ENCODE data around the gene MRPS15.

Gene MRPS15

DNA sequence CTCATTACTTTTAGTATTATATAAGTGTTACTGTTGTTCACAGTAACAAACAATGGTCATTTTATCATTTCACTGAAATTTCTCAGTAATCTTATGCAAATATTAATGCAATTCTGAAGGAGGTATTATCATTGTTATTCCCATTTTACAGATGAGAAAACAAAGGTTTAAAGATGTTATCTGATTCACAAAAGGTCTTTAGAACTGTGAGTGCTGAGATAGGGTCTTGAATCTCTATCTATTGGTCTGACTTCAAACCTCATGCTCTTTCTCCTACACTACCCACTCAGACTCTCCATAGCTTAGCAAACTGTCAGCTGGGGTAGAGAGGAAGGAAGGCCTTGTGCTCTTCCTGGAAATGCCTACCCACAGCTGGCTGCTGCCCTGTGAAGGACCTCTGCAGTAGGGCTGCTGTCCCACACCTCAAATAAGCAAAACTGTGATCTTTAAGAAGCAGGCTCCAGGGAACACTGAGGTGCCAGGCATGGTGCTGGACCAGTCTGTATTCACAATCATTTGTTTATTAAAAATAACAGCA, 7.7 kb downstream of the MRPS15 start:
- peak in 1 of 2 experiments; percentile 15 for DNase-seq

DNA sequence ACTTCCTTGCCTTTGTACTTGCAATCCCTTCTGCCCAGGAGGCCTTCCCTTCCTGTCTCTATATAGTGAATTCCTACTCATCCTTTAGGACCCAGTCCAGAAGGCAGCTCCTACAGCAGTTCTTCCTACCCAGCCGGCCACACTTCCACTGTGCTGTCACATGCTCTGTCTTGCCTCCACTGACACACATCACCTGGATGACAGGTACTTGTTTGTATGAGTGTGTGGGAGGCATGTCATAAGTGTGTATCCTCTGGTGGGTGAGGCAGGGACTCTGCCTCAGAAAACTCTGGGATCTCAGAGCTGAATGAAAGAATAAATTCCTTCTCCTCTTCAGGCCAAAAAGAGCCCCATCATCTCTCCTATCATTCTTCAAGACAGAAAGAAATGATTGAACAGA, 8.8 kb downstream of the MRPS15 start:
- DNase-seq, result no peak

DNA sequence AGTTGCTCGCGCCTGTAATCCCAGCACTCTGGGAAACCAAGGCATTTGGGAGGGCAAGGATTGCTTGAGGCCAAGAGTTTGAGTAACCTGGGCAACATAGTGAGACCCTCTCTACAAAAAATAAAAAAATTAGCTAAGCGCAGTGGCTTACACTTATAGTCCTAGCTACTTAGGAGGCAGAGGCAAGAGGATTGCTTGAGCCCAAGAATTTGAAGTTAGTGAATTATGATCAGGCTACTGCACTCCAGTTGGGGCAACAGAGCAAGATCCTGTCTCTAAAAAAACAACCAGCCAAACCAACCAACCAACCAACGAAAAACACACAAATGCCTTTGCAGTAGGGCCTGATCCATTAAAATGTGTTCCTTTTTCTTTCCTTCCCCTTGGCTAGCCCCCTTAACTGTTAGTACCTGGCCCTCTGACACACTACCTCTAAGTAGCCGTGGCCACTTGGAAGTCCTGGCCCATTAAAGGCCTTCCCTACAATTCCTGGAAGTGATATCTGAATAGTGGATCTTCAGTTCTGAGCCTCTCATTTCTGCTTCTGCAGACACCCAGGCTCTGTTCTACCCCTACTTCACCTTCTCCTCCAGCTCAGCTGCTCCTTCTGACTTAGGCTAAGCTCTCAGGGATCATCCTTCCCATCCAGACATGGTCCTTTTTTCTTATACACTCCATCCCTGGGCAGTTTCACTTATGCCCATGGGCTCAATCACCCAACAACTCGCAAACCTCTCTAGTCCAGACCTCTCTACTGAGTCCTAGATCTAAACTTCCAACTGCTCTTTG, 10.4 kb downstream of the MRPS15 start:
- no peak for DNase-seq

DNA sequence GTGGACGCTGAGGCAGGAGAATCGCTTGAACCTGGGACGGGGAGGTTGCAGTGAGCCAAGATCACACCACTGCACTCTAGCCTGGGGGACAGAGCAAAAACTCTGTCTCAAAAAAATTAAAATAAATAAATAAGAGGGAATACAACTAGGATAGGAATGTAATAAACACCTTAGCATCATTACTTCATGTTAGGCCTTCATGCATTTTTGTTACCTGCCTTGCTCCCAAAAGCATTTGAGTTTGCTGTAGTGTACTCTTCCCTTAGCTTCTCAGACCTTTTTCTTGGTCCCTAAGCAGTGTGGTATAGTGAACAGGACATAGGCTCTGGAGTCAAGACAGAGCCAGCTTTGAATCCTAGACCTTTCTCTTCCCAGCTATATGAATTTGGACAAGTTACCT, 11.1 kb downstream of the MRPS15 start:
- DNase-seq, result no peak

DNA sequence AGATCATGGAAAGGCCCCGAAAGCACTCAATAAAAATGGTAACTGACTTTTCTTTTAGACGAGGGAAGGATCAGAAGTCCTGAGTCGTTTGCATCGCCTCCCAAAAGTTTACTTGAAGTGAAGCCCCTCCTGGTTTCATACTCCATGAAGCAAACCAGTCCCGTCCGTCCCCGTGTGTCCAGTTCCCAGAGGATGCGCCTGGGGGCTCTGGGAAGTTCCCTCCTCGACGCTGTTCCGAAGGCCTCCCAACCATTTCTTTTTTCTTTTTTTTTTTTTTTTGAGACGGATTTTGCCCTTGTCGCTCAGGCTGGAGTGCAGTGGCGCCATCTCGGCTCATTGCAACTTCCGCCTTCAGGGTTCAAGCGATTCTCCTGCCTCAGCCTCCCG, 13.3 kb downstream of the MRPS15 start:
- no peak for DNase-seq

DNA sequence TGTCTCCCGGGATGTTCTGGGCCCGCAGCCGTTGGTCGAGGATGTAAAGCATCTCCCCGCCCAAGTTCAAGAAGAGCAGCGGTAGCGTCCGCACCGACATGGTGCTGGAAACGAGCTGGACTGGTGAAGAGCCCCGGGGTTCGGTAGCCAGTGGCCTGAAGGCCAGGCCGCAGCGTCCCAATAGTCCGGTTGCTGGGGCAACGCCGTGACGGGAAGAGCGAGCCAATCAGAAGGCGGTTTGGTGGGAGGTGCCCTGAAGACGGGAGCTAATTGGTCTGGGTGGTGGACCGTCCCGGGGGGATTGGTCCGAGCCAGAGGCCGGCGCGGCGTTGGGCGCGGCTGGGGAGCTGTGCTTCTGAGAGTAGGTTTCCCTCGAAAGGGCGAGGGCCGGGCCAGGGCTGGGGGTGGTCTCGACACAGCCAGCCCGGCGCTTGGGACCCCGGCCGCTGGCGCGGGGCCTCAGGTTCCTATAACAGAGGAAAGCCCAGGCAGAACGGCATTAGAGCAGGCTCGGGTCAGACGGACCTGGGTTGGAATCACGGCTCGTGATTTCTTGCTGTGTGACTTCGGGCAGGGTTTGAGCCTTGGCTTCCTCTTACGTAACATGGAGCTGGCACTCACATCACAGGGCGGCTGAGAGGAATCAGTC, 13.8 kb downstream of the MRPS15 start, which contains the start of gene OSCP1:
Gene OSCP1, minus strand, starts transcription at position 182 of the 649 bp plus-strand sequence. Its CDS starts 82 bp downstream, at position 100.
- peak; percentile 89 to 91 for DNase-seq

DNA sequence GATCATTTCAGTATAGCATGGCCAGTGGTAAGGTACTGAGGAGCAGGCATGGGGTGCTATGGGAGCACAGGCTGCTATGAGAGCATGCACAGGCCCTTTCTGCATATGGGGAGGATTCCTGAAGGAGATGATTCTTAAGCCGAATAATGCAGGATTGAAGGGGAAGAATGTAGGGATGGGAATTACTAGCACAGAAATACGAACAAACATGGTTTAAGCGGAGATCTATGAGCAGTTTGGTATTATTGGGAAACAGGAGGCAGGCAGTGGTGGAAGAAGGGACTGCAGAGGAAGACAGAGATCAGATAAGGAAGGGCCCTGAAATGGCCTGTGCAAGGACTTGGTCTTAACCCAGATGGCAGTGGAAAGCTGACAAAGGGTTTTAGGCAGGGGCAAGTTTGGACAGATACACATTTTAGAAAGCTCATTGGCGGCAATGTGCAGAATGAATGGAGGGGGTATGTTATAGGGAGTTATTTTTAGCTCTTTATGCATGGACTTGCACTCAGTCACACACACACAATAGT, 15.6 kb downstream of the MRPS15 start:
- peak; percentile 45 to 48 for DNase-seq

DNA sequence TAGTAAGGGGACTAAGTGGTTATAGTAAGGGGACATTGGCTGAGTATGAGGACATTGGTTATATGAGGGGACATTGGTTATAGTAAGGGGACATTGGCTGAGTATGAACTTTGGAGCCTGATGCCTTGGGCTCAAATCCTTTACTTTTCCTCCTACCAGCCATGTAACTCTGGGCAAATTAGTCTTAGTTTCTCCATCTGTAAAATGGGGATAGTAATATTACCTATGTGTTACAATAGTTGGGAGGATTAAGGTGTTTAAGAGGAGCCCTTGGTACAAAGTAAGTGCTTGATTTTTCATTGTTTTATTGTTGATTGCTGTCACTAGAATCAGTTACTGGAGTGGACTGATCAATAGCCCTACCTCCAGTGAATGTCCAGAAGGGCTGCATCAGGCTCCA, 16.7 kb downstream of the MRPS15 start:
- no peak for DNase-seq

DNA sequence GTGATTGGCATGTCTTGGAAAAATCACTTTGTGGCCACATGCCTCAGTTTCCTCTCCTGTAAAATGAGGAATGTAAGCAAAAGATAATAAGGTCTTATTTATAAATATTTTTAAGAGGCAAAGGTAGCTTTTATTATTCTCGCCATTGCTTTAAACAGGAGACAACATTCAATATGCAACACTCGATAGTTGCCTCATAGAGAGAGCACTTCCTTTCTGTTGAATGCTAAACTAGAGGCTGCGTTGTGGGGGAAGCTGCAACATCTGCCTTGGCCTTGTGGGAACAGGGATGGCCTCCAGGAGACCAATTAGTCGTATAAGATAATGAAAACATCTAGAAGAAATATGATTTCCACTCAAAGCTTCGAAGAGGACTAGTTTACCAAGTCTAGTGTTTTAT, 17.4 kb downstream of the MRPS15 start:
- DNase-seq, result peak; percentile 66 to 70

DNA sequence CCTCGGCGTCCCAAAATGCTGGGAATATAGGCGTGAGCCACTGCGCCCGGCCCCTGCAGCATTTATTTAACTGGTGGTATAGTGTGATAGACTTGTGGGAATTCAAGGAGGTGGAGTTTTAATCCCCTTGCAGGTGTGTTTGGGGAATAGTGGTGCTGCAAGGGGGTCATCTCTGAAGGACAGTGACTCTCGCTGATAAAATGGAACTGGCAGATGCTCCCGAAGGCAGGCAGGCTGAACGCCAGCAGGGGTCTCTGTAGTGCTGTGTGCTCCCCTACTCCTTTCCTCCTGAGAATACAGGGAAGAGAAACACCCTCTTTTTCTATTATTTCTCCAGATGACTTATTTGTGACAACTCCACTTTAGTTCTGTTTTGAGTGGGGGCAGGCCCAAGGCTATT, 17.9 kb downstream of the MRPS15 start:
- DNase-seq, result peak; percentile 67 to 78

DNA sequence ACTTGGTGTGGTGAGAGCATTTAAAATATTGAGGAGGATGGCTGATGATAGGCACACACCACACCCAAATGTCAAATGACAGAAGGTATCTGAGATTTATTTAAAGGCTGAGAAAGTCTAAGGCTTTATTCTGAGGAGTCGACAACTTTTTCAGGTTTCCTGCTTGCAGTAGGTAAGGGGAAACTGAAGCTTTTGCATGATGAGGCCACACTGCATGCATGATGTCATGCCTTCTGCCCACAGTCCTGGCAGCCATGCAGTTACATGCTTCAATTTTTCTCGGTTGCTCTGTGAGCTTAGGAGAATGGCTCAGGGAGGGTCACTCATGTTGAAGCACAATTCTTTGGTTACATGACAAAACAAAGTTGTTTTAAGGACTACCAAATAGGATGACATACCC, 20.9 kb downstream of the MRPS15 start:
- DNase-seq, result no peak

DNA sequence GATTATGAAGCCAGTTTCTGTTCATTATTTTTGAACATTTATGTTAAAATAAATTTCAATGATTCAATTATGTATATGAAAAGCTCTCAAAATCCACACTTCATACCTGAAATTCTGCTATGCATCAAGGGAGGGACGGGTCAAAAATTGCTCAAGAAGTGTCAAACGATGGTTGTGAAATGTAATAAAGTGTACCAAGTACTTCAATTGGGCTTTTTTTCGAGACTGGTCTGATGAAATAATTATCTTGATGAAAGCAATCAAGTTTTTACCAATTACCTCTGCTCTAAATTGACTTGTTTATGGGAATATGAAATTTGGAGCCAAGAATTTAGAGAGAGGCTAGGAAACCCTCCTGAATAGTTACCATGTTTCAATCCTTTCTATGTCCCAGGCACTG, 21.8 kb downstream of the MRPS15 start:
- no peak for DNase-seq

DNA sequence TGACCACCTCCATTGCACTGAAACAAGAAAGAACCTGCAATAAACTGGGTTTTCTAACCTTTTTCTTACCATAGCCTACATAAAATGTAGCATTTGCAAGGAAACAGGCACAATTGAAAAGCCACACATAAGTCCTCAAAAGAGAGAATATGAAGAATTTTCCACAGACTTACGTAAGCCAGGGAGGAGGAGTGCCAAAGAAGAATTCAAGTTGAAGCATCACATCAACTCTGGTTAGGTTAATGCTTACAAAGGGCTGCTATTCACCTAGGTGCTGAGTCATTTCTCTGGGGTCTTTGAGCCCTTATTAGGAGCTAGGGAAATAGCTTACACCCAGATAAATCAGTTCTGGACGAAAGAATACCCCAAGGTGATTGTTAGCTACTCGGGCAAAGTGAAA, 23.5 kb downstream of the MRPS15 start:
- no peak for DNase-seq

DNA sequence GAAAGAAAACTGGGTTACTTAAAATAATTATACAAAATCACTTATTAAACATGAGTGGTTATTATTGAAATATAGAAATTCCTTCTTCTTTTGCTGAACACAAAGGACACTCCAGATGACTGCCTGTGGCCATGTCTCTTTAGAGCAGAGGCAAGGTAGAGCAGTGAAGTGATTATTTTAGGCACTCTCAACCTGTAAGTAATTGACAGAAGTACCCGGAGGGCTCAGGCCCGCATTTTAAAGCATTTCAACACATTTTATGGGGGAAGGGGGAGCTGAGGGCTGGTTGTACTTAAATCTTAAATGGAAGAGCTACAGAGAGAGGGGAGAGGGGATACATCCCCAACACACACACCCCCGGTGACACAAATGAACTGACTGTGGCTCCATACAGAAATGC, 24.1 kb downstream of the MRPS15 start:
- no peak for DNase-seq

DNA sequence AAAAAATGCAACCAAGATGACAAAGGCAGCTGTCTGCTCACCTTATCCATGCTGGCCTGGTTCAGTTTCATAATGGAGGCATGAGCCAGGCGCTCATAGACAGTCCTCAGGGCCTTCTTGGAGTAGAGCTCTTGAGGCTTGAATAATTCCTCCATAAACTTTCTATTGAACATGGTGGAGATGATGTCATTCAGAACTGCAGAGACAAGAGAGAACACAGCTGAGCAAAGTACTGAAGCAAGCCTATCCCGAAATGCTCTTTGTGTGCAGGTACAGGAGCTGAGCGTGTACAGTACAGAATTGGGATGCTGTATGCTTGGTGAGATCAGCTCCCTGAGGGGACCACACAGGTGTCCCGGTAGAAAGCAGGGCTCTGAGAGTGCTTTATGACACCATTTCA, 25.5 kb downstream of the MRPS15 start:
- DNase-seq, result no peak

DNA sequence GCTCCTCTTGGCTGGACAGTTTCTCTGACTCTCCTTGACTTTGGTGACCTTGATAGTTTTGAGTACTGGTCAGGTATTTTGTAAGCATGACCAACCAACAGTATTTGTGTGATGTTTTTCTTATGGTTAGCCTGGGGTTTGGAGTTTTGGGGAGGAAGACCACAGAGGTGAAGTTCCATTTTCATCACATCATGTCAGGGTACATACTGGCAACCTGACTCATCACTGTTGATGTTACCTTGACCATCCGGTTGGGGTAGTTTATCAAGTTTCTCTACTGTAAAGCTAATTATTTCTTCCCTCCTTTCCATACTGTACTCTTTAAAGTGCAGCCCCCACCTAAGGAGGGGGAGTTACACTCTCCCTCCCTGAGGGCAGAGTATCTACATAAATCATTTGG, 27.4 kb downstream of the MRPS15 start:
- DNase-seq, result no peak

DNA sequence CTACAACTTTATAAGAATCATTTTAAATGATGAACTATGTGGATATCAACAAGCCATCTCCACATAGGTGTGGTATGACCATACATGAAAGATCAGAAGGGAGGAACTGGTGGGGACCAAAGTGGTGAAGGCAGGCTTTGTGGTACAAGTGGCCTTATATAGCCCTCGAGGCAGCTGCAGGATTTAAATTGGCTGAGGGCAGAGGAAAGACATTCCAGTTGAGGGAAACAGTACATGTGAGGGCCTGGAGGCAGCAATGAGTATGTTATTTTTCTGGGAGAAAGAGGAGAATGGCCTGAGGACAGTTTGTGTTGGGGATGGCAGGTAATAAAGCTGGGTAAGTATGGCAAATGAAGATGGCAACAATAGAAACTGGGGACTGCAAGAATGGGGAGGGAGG, 31.1 kb downstream of the MRPS15 start:
- DNase-seq, result no peak

DNA sequence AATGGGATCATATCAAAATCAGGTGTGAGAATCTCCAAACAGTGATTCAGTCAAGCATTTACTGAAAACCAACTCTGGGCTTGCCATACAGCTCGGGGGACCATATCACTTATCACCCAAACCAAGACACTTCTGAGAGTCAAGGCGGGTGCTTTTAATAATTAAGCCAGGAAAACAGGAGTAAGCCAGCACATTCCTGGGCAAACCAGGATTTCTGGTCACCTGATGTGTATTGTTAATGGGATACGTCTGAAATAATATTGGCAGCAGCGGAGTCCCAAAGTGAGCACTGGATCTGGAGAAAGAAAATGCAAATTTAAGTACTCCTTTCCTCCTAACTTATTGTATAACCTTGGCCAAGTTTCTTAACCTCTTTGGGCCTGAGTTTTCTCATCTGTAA, 31.6 kb downstream of the MRPS15 start:
- DNase-seq, result no peak

DNA sequence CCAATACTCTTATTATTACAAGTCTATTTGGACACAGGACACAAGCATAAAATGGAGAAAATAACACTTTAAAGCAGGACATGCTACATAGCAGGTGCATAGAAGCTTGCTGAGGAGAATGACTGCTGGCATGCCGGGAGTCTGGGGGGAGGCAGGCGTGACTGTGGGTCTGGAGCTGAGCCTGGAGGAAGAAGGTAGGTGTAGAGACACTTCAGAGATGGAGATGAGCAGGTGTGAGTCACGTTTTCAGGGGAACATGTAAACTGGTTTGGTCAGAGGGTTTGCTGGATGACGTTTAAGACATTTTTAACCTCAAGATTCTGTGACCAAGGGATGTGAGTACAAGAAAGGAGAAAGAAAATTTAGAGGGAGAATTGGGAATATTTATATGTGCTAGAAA, 38.4 kb downstream of the MRPS15 start:
- DNase-seq, result no peak

DNA sequence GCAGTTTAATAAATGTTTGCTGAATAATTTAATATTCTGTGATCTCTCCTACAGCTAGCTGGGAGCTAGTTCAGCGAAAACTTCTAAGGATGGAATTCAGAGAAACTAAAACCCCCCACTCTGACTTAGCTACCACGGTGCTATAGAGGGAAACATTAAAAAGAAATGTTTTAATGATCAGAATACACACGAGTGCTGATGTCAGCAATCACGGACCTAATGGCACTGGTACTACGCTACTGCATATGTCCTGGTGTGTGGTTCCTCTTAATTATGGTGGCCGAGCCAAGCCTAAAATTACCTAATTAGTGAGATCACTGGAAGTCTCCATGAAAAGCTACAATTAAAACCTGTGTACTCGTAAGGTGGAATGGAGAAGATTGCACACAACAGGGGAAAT, 42.5 kb downstream of the MRPS15 start:
- DNase-seq, result no peak

DNA sequence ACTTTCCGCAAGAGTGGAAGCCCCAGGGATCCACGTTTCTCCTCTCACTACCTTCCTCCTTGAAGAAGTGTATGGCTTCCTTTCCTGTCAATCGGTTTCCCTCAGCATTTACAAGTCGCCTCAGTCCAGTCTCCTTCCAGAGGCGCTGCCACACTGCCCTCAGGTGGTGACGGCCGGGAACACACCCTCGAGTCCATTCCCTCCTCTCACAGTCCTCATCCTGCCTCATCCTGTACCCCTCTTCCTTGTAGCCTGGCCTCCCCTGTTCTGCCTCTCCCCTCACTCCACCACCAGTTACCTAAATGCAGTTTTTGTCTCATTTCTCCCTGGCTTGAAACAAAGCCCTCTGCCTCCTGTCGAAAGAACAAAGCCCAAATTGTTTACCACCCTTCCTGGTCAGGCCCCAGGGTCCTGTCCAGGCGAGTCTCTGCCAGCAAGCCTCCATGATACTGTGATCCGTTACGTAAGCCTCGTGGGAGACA, 43.3 kb downstream of the MRPS15 start:
- DNase-seq, result peak; percentile 76 to 79

DNA sequence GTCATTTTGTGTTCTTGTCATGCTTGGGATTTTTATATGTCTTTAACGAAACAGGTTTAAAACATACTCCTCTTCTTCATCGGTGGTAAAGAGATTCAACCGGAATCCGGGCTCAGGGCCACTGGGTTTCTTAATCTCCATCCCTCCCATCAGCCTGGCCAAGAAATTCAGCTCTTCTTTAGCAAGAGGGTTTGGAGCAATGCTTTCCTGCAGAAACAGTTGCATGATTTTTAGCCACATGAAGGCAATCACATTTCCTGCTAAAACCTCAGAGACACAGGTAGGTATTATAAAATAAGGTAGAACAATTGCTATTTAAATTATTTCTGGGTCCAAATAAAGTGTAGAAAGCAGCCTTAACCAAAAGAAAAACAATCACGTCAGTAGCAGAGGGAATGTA, 43.8 kb downstream of the MRPS15 start:
- no peak for DNase-seq

DNA sequence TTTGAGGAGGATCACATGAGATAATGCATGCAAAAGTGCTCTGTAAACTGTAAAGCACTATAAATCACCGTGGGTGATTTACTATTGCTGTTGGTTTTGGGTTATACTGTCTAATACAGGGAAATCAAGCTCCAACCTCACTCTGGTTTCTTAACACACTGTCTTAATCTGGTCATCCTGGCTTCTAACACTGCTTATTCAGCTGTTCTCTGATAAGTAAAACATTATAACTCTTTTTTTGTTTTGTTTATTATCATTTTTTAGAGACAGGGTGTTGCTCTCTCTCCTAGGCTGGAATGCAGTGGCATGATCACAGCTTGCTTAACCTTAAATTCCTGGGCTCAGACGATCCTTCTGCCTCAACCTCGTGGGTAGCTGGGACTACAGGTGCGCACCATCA, 44.6 kb downstream of the MRPS15 start:
- no peak for DNase-seq

DNA sequence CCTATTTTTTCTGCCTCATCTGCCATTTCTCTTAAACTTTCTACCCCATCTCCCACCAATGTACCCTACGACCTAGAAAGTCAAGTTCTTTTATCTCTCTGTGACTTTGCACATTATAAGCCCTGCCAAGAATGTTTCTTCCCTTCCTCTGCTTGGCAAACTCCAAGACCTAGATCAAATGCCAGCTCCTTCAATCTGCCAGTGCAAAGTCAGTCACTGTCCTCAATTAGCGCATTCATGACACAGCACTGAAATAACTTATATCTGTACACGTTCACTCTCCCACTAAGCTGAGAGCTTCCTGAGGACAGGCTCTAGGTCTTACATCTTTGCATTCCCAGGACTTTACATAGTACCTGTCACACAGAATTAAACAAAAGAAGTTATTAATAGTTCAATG, 45.0 kb downstream of the MRPS15 start:
- DNase-seq, result no peak
